HepG2 (cell line): ENCODE results near the gene GPSM1. TPM values are rescaled to one million over a fixed set of nuclear protein-coding genes. Genes with fewer than 3 reads are reported as not detected.

Source experiments
- ATAC-seq: fragments of 200-7000 bp; cut with Tn5 transposase; 3 replicates; pipeline ENCODE4 v1.9.1; 2020; ENCODE audit warnings: mild to moderate bottlenecking, moderate library complexity
- BruUV-seq: library from RNA; stranded (reverse); fragments of 400-500 nt; replicated peaks from 2 replicates; lab custom pipeline; 2021; lab: Mats Ljungman, UMichigan
- CTCF ChIA-PET: fragments of 300-600 bp; formaldehyde crosslinking; extraction: SDS; loops from one replicate; lab custom pipeline; 2021; ENCODE audit warnings: low total read pairs, inconsistent platforms, low intra/inter-chr PET ratio; lab: Yijun Ruan, JAX
- POLR2A ChIA-PET: fragments of 350-600 bp; sonication (Branson Sonifier 250); formaldehyde crosslinking; loops from one replicate; lab custom pipeline; 2020; ENCODE audit warnings: antibody characterized with exemption, inconsistent platforms; lab: Yijun Ruan, JAX
- DNase-seq: peaks from one replicate; pipeline ENCODE4 v3.0.0-alpha.2; 2015; ENCODE audit warnings: low spot score
- FAIRE-seq: peaks from 3 replicates; lab custom pipeline; 2011; peaks lifted over from hg19 to GRCh38; lab: Jason Lieb, UNC
- H2AFZ ChIP-seq: one replicate; pipeline ENCODE4 v1.6.1; 2011; ENCODE audit warnings: low read length, inconsistent platforms
- H3K27ac ChIP-seq: fragments of 300-600 bp; 3 replicates; pipeline ENCODE4 v1.8.0; 2011; ENCODE audit warnings: mixed run types, mild to moderate bottlenecking, mixed read lengths, low read length, inconsistent platforms; ENCODE audit not compliant: insufficient read depth; ENCODE audit errors: extremely low read length
- H3K27me3 ChIP-seq, 2 experiments: fragments of 200-600 bp in 1 of 2; 2 replicates in 1 of 2; 3 replicates in 1 of 2; pipeline versions ENCODE4 v1.6.0 to v1.8.0; 2011; ENCODE audit warnings: low read length in 2 of 2, mild to moderate bottlenecking in 2 of 2, moderate library complexity in 2 of 2, inconsistent platforms in 1 of 2; ENCODE audit not compliant: insufficient read depth in 2 of 2, control insufficient read depth in 1 of 2
- H3K36me3 ChIP-seq, 2 experiments: fragments of 200-600 bp in 1 of 2; replicated peaks in 1 of 2; 2 replicates in 1 of 2; 3 replicates in 1 of 2; pipeline versions ENCODE4 v1.5.1 to v1.8.0; 2011; ENCODE audit warnings: low read length in 2 of 2, inconsistent platforms in 1 of 2; ENCODE audit not compliant: insufficient read depth in 2 of 2, control insufficient read depth in 1 of 2
- H3K4me1 ChIP-seq: 2 replicates; pipeline ENCODE4 v1.5.1; 2012; ENCODE audit warnings: low read length, inconsistent platforms; ENCODE audit not compliant: insufficient read depth
- H3K4me2 ChIP-seq: 2 replicates; pipeline ENCODE4 v1.6.0; 2011; ENCODE audit warnings: low read depth, low read length, inconsistent platforms
- H3K4me3 ChIP-seq, 3 experiments: fragments of 200-600 bp in 1 of 3; sonication (generic), shearing (Covaris generic) in 1 of 3; replicated peaks in 1 of 3; 2 replicates each; pipeline ENCODE4 v1.5.1; 2011 to 2016; ENCODE audit warnings: low read length in 3 of 3, inconsistent platforms in 2 of 3, low read depth in 2 of 3, mild to moderate bottlenecking in 2 of 3, control low read depth in 1 of 3, mixed read lengths in 1 of 3; ENCODE audit not compliant: insufficient read depth in 1 of 3
- H3K79me2 ChIP-seq: one replicate; pipeline ENCODE4 v1.6.1; 2011; ENCODE audit warnings: low read length, inconsistent platforms; ENCODE audit not compliant: insufficient read depth
- H3K9ac ChIP-seq: 2 replicates; pipeline ENCODE4 v1.6.0; 2011; ENCODE audit warnings: mild to moderate bottlenecking, low read depth, low read length, inconsistent platforms; ENCODE audit not compliant: insufficient read depth
- H3K9me3 ChIP-seq: 2 replicates; pipeline ENCODE4 v1.5.1; 2012; ENCODE audit warnings: mild to moderate bottlenecking, low read length
- H4K20me1 ChIP-seq: 2 replicates; pipeline ENCODE4 v1.6.0; 2011; ENCODE audit warnings: inconsistent platforms, mild to moderate bottlenecking, low read length, moderate library complexity; ENCODE audit not compliant: insufficient read depth
- GLI4 ChIP-seq: sonication (generic); formaldehyde crosslinking; IDR thresholded peaks from 2 replicates; pipeline ENCODE4 v1.5.1; 2020; ENCODE audit warnings: missing genetic modification reagents, mild to moderate bottlenecking, moderate library complexity, borderline replicate concordance
- KDM2A ChIP-seq: sonication (generic); formaldehyde crosslinking; IDR thresholded peaks from 2 replicates; pipeline ENCODE4 v1.4.0; 2020; ENCODE audit warnings: low read depth, missing genetic modification reagents, borderline replicate concordance
- MBNL3 ChIP-seq: fragments of 250-450 bp; sonication (Bioruptor Pico); conservative IDR thresholded peaks from 2 replicates; pipeline ENCODE4 v1.8.0; 2022; ENCODE audit warnings: mild to moderate bottlenecking, inconsistent platforms
- MEF2D ChIP-seq: sonication (generic); formaldehyde crosslinking; IDR thresholded peaks from 2 replicates; pipeline ENCODE4 v1.5.1; 2020; ENCODE audit warnings: mild to moderate bottlenecking, missing genetic modification reagents
- PATZ1 ChIP-seq: sonication (generic); formaldehyde crosslinking; IDR thresholded peaks from 2 replicates; pipeline ENCODE4 v1.4.0; 2020; ENCODE audit warnings: missing genetic modification reagents
- PLSCR1 ChIP-seq: sonication (generic); formaldehyde crosslinking; IDR thresholded peaks from 2 replicates; pipeline ENCODE4 v1.5.0; 2020; ENCODE audit warnings: missing genetic modification reagents, mild to moderate bottlenecking, borderline replicate concordance
- RXRA ChIP-seq: sonication (generic); formaldehyde crosslinking; IDR thresholded peaks from 2 replicates; pipeline ENCODE4 v1.5.1; 2020; ENCODE audit warnings: missing genetic modification reagents
- SP2 ChIP-seq: sonication (generic); formaldehyde crosslinking; IDR thresholded peaks from 2 replicates; pipeline ENCODE4 v1.5.1; 2020; ENCODE audit warnings: mild to moderate bottlenecking, missing genetic modification reagents
- ZBTB1 ChIP-seq: sonication (generic); formaldehyde crosslinking; IDR thresholded peaks from 2 replicates; pipeline ENCODE4 v1.4.0; 2020; ENCODE audit warnings: missing genetic modification reagents, borderline replicate concordance
- ZNF17 ChIP-seq: sonication (generic); formaldehyde crosslinking; IDR thresholded peaks from 2 replicates; pipeline ENCODE4 v1.5.0; 2020; ENCODE audit warnings: mild to moderate bottlenecking, missing genetic modification reagents
- ZNF282 ChIP-seq: fragments of 450-650 bp; IDR thresholded peaks from 2 replicates; pipeline ENCODE4 v1.6.1; 2018; ENCODE audit not compliant: partially characterized antibody
- ZNF629 ChIP-seq: sonication (generic); formaldehyde crosslinking; conservative IDR thresholded peaks from 2 replicates; pipeline ENCODE4 v1.5.0; 2020; ENCODE audit warnings: missing genetic modification reagents
- ZNF709 ChIP-seq: sonication (generic); formaldehyde crosslinking; IDR thresholded peaks from 2 replicates; pipeline ENCODE4 v1.5.0; 2020; ENCODE audit warnings: mild to moderate bottlenecking, missing genetic modification reagents
- ZNF761 ChIP-seq: sonication (generic); formaldehyde crosslinking; conservative IDR thresholded peaks from 2 replicates; pipeline ENCODE4 v1.4.0; 2020; ENCODE audit warnings: mild to moderate bottlenecking, missing genetic modification reagents
- ZNF780A ChIP-seq: sonication (generic); formaldehyde crosslinking; IDR thresholded peaks from 2 replicates; pipeline ENCODE4 v1.8.0; 2022; ENCODE audit warnings: mild to moderate bottlenecking, missing genetic modification reagents, moderate library complexity
- ZNF83 ChIP-seq: sonication (generic); formaldehyde crosslinking; IDR thresholded peaks from 2 replicates; pipeline ENCODE4 v1.4.0; 2020; ENCODE audit warnings: missing genetic modification reagents, mild to moderate bottlenecking, borderline replicate concordance
- ZZZ3 ChIP-seq: sonication (generic); formaldehyde crosslinking; IDR thresholded peaks from 2 replicates; pipeline ENCODE4 v1.4.0; 2020; ENCODE audit warnings: missing genetic modification reagents, mild to moderate bottlenecking, borderline replicate concordance
- WGBS: methylation state at CpG from one replicate; pipeline ENCODE4 v1.1.6; 2017; ENCODE audit warnings: low lambda C conversion rate; 5-methylcytosine and 5-hydroxymethylcytosine counted together
- in situ Hi-C: cut with HindIII; loops from 2 replicates; pipeline ENCODE4 v1.10.0; 2017; ENCODE audit warnings: low pct_unique_long_range_greater_than_20kb; ENCODE audit not compliant: extremely low pct_ligation_motif_present
- intact Hi-C: fragments of 100-400 bp; cut with micrococcal nuclease; formaldehyde crosslinking; loops from one replicate; pipeline ENCODE4 v1.10.0; 2022; ENCODE audit not compliant: unreplicated experiment
- polyA plus RNA-seq, 8 experiments: library from polyadenylated mRNA; depleted of rRNA in 3 of 8; stranded (reverse) in 7 of 8; unstranded in 1 of 8; fragments of >200 nt; fragmentation: Illumina TruSeq in 4 of 8; extraction: Trizol in 4 of 8; gene quantifications; 2 replicates each; pipeline versions ENCODE4 v1.2.1 to v1.2.3, GENCODE V29; 2011 to 2016; ENCODE audit warnings: low read depth in 4 of 8, missing spikeins in 1 of 8, mixed read lengths in 1 of 8; ENCODE audit not compliant: insufficient read depth in 1 of 8
- total RNA-seq, 5 experiments: library from RNA; depleted of rRNA; stranded (reverse); fragments of >200 nt; fragmentation: Illumina TruSeq; extraction: Trizol; gene quantifications; 2 replicates each; pipeline ENCODE4 v1.2.3, GENCODE V29; 2016; ENCODE audit warnings: low read depth in 1 of 5
- TF ChIP-seq, protein P1 (sequence below), 2 experiments: sonication (generic) in 1 of 2; formaldehyde crosslinking in 1 of 2; IDR thresholded peaks; 2 replicates each; pipeline versions ENCODE4 v1.5.1 to v1.6.1; 2011 to 2020; ENCODE audit warnings: borderline replicate concordance in 1 of 2, low read depth in 1 of 2, low read length in 1 of 2, mild to moderate bottlenecking in 1 of 2, missing genetic modification reagents in 1 of 2, moderate library complexity in 1 of 2

The GPSM1 gene
- total and polyA plus RNA-seq, 2 of the 13 experiments (the other 11 are each of a cell fraction or from before 2014, with no cell fraction given), result 1.0 to 2.4 TPM

- Histone ChIP-seq H3K27me3 (peaks cover 3 to 37% of the 10 kb centered on the region in 2 experiments), H4K20me1 (no peaks in the 10 kb centered on the region), H2AFZ (no peak within 1 kb of the TSS), H3K79me2 (no peaks in the 10 kb centered on the region), H3K4me3 (no peak within 1 kb of the TSS; a peak in 1 of 6 replicates), H3K9me3 (no peaks in the 10 kb centered on the region), H3K4me2 (0 out of 2 replicates have a peak within 1 kb of the TSS, but pooled peaks have one; percentile 15), H3K36me3 (no peaks in the 10 kb centered on the region), H3K9ac (no peak within 1 kb of the TSS), H3K4me1 (peaks cover 36% of the 10 kb centered on the region), H3K27ac (no peak within 1 kb of the TSS)
- intact Hi-C loops, result no loop called here
- ChIA-PET CTCF (no interaction called here), POLR2A (no interaction called here)
- peak; percentile 23 for DNase-seq
- in situ Hi-C loops, result no loop called here
- no peak for FAIRE-seq
- ATAC-seq, result peak; percentile 31
- WGBS, result 40% methylated on average over 6 of the region's 22 CpGs
- BruUV-seq, result no TSS peak
- no peak for TF ChIP-seq ZNF761 (CRISPR knock-in tag)
- 0 out of 2 replicates have a peak, but pooled peaks have one; percentile 25 for TF ChIP-seq RXRA (CRISPR knock-in tag)
- 0 out of 2 replicates have a peak, but pooled peaks have one; percentile 27 for TF ChIP-seq GLI4 (CRISPR knock-in tag)
- TF ChIP-seq PLSCR1 (CRISPR knock-in tag), result no peak
- TF ChIP-seq ZNF282, result no peak
- TF ChIP-seq MEF2D (CRISPR knock-in tag), result no peak
- TF ChIP-seq ZBTB1 (CRISPR knock-in tag), result no peak
- TF ChIP-seq ZNF629 (CRISPR knock-in tag), result no peak
- TF ChIP-seq MBNL3, result no peak
- TF ChIP-seq ZNF17 (CRISPR knock-in tag), result no peak
- TF ChIP-seq, protein P1, sequence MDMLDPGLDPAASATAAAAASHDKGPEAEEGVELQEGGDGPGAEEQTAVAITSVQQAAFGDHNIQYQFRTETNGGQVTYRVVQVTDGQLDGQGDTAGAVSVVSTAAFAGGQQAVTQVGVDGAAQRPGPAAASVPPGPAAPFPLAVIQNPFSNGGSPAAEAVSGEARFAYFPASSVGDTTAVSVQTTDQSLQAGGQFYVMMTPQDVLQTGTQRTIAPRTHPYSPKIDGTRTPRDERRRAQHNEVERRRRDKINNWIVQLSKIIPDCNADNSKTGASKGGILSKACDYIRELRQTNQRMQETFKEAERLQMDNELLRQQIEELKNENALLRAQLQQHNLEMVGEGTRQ (IDR thresholded peaks at IDR 0.05; ENCODE audit: low read depth, low read length), result no peak
- TF ChIP-seq, protein P1 (CRISPR knock-in tag; IDR thresholded peaks at IDR 0.05; ENCODE audit: borderline replicate concordance), result no peak
- TF ChIP-seq ZZZ3, result no peak
- peak; percentile 68 for TF ChIP-seq PATZ1 (CRISPR knock-in tag)
- TF ChIP-seq ZNF83 (CRISPR knock-in tag), result no peak
- TF ChIP-seq ZNF780A (CRISPR knock-in tag), result no peak
- no peak for TF ChIP-seq SP2 (CRISPR knock-in tag)
- TF ChIP-seq KDM2A (CRISPR knock-in tag), result no peak
- no peak for TF ChIP-seq ZNF709
These were observed 23.4 kb upstream of the GPSM1 start, which contains the start of gene CCDC187 for GRCh38 chr9:136303825-136304416. Gene CCDC187, minus strand, starts transcription at chr9:136304094. Its CDS starts 264 bp downstream, at chr9:136303830.
